ENCODE data around the gene GPR157.
A peak's percentile ranks its signal among the peaks of the same experiment; 100 is the strongest.
"Not testable (repeated sequence)": the region's sequence is repeated elsewhere in the genome, so short reads cannot be mapped to it uniquely, and the experiment has no call there.

Gene GPR157

GRCh38 chr1:9146156-9146555 is 17.3 kb upstream of the GPR157 start:
- no peak for DNase-seq (ENCODE audit: low spot score)

- DNase-seq (ENCODE audit: low spot score), result no peak
Measured at GRCh38 chr1:9145714-9146113, 16.8 kb upstream of the GPR157 start.

- DNase-seq (ENCODE audit: low spot score), result no peak
Measured at GRCh38 chr1:9145021-9145668, 16.2 kb upstream of the GPR157 start.

DNA sequence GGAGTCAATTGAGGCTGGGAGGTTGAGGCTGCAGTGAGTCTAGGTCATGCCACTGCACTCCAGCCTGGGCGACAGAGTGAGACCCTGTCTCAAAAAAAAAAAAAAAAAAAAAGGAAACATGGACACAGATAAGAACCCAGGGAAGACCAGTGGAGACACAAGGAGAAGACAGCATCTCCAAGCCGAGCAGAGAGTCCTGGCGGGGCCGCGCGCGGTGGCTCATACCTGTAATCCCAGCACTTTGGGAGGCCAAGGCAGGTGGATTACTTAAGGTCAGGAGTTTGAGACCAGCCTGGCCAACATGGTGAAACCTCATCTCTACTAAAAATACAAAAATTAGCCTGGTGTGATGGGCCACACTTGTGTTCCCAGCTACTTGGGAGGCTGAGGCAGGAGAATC is 15.6 kb upstream of the GPR157 start:
- not testable (repeated sequence) for DNase-seq (ENCODE audit: low spot score)

- DNase-seq (ENCODE audit: low spot score), result no peak
Measured at GRCh38 chr1:9143250-9143649, 14.3 kb upstream of the GPR157 start.

- no peak for DNase-seq (ENCODE audit: low spot score)
Measured at GRCh38 chr1:9139930-9140329, 11.0 kb upstream of the GPR157 start.

DNA sequence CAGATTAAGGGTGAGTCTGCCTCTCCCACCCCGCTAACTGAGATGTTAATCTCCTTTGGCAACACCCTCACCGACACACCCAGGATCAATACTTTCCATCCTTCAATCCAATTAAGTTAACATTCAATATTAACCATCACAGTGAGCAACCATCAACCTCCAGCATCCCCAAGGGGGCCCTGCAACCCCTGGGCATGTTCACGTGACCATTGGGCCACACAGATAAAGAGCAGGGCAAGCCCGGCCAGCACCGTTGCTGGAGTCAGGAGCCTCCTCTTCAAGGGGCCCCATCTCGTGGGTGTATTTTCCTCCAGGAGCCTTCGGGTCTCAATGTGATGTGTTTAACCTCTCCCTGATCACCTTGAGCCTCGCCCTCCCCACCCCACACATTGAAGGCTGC is 8.0 kb upstream of the GPR157 start:
- DNase-seq (ENCODE audit: low spot score), result no peak

GRCh38 chr1:9135073-9135836 is 6.4 kb upstream of the GPR157 start:
- no peak for DNase-seq (ENCODE audit: low spot score)

DNA sequence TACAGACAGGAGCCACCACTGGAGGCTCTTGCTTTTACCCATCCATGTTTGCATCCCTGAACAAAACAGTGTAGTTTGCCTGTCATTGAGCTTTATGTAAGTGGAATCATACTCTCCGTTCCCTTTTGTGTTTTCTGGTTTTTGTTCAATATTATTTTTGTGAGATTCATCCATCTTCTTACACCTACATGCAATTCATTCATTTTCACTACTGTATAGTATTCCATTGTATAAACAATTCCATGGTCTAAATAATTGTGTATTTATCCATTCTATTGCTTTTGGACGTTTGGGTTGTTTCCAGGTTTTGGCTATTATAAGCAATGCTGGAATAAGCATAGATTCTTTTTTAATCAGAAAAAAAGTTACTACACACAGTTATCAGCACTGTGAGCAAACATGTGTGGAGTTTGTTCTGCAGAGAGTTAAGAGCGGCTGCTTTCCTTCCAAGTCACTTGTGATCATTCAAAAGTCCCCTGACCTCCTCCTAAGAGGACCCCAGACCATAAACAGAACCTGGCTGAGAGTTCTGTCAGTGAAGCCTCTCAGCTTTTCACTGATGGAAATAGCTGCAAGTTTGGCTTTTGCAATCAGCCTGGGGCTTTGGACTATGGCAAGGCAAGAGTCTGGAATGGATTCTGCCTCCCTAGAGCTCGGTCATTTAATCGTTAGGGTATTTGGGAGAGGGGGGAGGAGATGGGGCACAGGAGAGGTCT is 5.1 kb upstream of the GPR157 start:
- DNase-seq (ENCODE audit: low spot score), result no peak

DNA sequence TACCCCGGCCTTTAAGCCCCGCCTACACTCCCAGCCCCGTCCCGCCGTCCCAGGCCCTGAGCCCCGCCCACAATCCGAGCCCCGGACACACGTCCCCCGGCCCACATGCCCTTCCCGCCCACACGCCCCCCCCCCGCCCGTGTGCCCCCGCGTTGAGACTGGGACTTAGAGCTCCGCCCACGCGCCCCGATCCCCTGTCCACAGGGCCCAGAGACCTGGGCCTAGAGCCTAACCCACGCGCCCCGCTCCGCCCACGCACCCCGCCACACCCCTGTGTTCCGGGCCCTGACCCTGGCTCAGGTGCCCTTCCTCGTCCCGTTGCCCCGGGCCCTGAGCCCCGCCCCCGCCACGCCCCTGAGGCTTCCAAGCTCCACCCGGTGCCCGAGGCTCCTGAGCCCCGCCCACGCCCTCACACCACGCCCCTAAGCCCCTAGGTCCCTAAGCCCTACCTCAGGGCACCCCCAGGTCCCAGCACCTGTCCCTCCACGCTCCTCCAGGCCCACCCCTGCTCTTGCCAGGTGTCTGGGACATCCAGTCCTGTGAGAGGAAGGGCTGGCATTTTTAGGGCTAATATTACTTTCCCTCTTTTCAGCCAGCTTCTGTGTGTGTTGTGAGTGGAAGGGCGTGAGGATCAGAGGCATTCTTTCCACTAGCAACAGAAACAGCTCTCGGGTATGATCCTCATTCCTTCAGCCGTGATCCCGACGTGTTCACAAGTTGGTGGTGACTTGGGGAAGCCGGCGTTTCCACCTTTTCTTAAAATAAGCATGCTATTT is 552 bp upstream of the GPR157 start:
- DNase-seq (ENCODE audit: low spot score), result peak; percentile 38

GRCh38 chr1:9128166-9128519 is 759 bp downstream of the GPR157 start:
- no peak for DNase-seq (ENCODE audit: low spot score)

DNA sequence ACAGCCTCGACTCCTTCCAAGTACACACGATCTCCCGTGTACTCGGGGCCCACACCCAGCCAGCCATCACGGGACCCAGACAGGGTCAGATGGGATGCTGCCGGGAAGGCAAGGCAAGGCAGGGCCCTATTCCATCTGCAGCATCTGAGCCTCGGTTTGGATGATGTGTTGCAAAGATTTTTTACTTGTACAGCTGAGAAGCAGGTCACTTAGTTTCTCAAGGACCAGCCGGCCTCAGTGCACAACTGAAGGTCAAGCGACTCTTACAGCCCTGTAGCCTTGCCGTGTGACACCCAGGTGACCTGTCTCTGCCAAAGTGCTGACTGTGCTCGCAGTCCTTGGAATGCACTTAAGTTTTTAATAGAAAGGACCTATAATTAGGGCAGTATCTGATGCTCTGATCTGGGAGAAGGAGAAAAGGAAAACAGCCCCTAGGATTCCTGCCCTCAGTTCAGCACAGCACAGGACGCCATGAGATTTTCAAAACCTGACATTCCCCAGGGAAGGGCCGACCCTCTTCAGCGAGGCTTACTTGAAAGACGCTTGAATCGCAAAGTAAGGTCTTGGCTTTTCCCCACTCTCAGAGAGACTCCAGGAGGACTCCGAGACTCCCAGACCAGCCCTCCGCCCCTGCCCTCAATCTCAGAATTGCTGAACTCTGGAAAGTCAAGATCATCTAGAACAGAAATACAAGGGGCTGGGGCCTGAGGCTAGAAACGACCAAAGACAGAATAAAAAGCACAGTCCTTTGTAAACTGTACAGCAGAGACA is 1.3 kb downstream of the GPR157 start:
- no peak for DNase-seq (ENCODE audit: low spot score)

DNA sequence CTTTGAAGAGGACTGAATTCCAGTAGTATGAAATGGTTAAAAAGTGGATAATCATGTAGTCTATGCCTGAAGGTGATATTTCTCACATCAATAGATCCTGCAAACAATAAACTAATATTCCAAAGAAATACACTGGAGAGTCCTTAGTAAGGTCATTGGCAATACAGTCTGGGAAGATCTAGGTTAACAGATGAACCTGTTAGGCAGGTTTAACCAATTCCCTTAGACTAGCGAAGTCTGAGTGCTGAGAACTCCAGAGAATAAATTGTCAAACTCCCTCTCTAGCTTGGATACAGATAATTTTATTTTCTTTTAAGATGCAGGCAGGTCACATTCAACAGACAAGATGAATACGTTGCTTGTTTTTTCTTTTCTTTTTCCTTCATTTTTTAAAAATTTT is 2.4 kb downstream of the GPR157 start:
- DNase-seq (ENCODE audit: low spot score), result no peak

DNA sequence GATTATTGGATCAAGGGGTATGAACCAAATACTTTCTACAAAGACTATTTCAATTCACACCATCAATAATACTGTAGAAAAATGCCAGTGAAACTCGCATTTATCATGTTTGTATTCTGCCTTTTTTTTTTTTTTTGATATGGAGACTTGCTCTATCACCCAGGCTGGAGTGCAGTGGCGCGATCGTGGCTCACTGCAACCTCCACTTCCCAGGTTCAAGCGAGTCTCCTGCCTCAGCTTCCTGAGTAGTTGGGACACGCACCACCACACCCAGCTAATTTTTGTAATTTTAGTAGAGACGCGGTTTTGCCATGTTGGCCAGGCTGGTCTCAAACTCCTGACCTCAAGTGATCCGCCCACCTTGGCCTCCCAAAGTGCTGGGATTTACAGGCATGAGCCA is 3.1 kb downstream of the GPR157 start:
- not testable (repeated sequence) for DNase-seq (ENCODE audit: low spot score)

DNA sequence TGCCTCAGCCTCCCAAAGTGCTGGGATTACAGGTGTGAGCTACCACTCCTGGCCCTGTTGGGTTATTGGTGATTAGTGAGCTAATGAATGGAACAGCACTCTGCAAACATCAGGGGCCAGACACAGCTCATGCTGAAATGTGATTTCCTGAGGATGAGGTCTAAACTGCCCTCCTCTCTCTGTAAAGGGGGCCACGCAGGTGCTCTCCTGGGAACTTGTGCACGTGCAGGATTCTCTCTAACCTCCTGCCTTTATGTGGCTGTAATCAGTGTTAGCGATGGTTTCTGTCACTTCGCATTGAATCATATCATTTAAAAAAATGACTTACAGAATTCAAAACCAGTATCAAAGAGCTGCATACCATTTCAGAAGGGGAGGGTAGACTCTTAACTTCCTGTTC is 3.6 kb downstream of the GPR157 start:
- DNase-seq (ENCODE audit: low spot score), result no peak

DNA sequence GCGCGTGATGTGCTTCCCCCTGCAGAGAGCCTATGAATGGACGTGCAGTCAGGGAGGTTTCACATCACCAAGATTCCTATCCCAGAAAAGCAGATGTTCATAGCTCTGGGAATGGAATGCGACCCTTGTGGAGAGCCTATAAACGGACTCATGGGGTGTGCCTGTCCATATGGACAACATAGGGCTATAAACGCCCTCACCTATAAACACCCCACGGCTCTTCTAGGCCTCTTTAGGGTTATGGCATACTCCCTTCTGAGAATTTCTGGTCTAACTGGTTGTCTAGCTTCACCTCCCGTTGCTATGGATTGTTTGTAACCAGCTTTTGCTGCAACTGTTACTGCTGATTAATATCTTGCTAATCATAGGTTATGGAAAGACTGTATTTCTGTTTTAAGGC is 4.5 kb downstream of the GPR157 start:
- not testable (repeated sequence) for DNase-seq (ENCODE audit: low spot score)

DNA sequence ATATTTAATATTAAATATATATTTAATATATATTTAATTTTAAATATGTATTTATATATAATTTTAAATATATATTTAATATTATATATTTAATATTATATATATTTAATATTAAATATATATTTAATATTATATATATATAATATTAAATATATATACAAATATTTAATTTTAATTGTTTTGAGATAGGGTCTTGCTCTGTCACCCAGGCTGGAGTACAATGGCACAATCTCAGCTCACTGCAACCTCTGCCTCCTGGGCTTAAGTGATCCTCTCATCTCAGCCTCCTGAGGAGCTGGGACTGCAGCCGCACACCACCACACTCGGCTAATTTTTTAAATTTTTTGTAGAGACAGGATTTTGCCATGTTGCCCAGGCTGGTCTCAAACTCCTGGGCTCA is 5.2 kb downstream of the GPR157 start:
- not testable (repeated sequence) for DNase-seq (ENCODE audit: low spot score)

DNA sequence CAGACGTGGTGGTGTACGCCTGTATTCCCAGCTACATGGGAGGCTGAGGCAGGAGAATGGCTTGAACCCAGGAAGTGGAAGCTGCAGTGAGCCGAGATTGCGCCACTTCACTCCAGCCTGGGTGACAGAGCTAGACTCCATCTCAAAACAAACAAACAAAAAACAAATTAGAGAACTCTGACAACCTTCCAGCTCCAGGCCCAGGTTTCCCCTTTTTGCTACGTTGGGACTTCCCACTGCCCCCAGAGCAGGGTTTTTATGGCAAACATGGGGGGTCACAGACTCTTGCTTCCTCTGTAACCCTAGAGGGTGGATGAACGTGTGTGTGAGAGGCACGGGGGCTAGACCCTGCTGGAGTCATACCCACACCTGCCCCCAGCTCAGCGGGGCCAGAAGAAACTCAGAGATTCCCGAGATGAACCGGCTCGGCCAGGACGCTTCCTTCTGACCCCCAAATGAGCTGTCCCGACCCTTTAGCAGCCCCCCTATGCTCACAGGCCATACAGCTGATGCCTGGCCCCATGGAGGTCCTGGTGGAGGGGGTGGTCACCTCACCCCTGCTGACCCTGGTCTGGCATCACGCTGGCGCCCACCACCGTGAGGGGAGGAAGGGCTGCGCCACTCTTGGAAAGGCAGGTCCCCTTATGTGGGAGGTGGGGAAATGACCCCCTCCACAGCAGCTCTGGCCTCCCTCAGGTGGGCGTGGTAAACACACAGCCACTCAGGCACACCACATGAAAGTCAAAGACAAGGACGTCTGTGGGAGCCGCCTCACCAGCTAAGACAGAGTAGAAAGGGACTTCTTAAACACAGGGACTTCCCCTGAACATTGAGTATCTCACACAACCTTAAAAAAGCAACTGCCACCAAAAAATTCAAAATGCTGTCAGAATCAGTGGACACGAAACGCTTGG is 7.1 kb downstream of the GPR157 start:
- no peak for DNase-seq (ENCODE audit: low spot score)

- DNase-seq (ENCODE audit: low spot score), result no peak
Measured at GRCh38 chr1:9120312-9120958, 8.5 kb downstream of the GPR157 start.

- no peak for DNase-seq (ENCODE audit: low spot score)
Measured at GRCh38 chr1:9119745-9120144, 9.2 kb downstream of the GPR157 start.
